GM12878 (cell line): Measurements from ENCODE around the gene EPHA2. TPM values are rescaled to one million over a fixed set of nuclear protein-coding genes. Genes with fewer than 3 reads are reported as not detected.

Source experiments
- ATAC-seq: fragments of 200-7000 bp; cut with Tn5 transposase; 3 replicates; pipeline ENCODE4 v1.9.1; 2020; ENCODE audit warnings: mild to moderate bottlenecking, moderate library complexity
- BruUV-seq: library from RNA; stranded (reverse); fragments of 400-500 nt; replicated peaks from 2 replicates; lab custom pipeline; 2021; lab: Mats Ljungman, UMichigan
- CTCF ChIA-PET: fragments of 300-600 bp; sonication (Branson Sonifier 250); formaldehyde crosslinking; extraction: SDS; loops from one replicate; lab custom pipeline; 2021; ENCODE audit warnings: inconsistent platforms; lab: Yijun Ruan, JAX
- POLR2A ChIA-PET: fragments of 350-600 bp; formaldehyde crosslinking; extraction: SDS; loops from one replicate; lab custom pipeline; 2021; ENCODE audit warnings: inconsistent platforms; lab: Charles Lee
- RAD21 ChIA-PET: fragments of 300-600 bp; sonication (Branson Sonifier 250); formaldehyde crosslinking; loops from one replicate; lab custom pipeline; 2023; ENCODE audit warnings: antibody characterized with exemption; ENCODE audit not compliant: unreplicated experiment; lab: Charles Lee
- SMC1A ChIA-PET: fragments of 300-600 bp; sonication (Branson Sonifier 250); formaldehyde crosslinking; loops from one replicate; lab custom pipeline; 2023; ENCODE audit not compliant: unreplicated experiment, uncharacterized antibody; lab: Charles Lee
- DNase-seq: peaks from one replicate; pipeline ENCODE4 v3.0.0-alpha.2; 2011; ENCODE audit warnings: low read depth, low spot score
- FAIRE-seq: peaks from 3 replicates; lab custom pipeline; 2011; peaks lifted over from hg19 to GRCh38; lab: Jason Lieb, UNC
- H2AFZ ChIP-seq: 2 replicates; pipeline ENCODE4 v1.6.0; 2011; ENCODE audit warnings: low read depth, low read length, control low read depth; ENCODE audit not compliant: control insufficient read depth
- H3K27ac ChIP-seq: 2 replicates; pipeline ENCODE4 v1.5.1; 2011; ENCODE audit warnings: control low read depth; ENCODE audit not compliant: control insufficient read depth, insufficient read depth
- H3K27me3 ChIP-seq, 2 experiments: replicated peaks in 1 of 2; 2 replicates each; pipeline versions ENCODE4 v1.6.0 to v1.6.1; 2011; ENCODE audit warnings: low read length in 1 of 2; ENCODE audit not compliant: control insufficient read depth in 2 of 2, insufficient read depth in 2 of 2
- H3K36me3 ChIP-seq, 2 experiments: 2 replicates each; pipeline ENCODE4 v1.5.1; 2011; ENCODE audit warnings: low read length in 1 of 2; ENCODE audit not compliant: control insufficient read depth in 2 of 2, insufficient read depth in 2 of 2
- H3K4me1 ChIP-seq: 2 replicates; pipeline ENCODE4 v1.6.1; 2011; ENCODE audit warnings: mild to moderate bottlenecking, low read length, moderate library complexity, mixed read lengths; ENCODE audit not compliant: control insufficient read depth, insufficient read depth
- H3K4me2 ChIP-seq: 2 replicates; pipeline ENCODE4 v1.6.0; 2011; ENCODE audit warnings: control low read depth; ENCODE audit not compliant: control insufficient read depth, insufficient read depth
- H3K4me3 ChIP-seq: fragments of 200-600 bp; sonication (generic); 2 replicates; pipeline ENCODE4 v1.5.1; 2016
- H3K79me2 ChIP-seq: 2 replicates; pipeline ENCODE4 v1.6.0; 2011; ENCODE audit warnings: low read length; ENCODE audit not compliant: control insufficient read depth, insufficient read depth
- H3K9ac ChIP-seq: 2 replicates; pipeline ENCODE4 v1.8.0; 2011; ENCODE audit warnings: low read length, control low read depth, mixed read lengths; ENCODE audit not compliant: control insufficient read depth, insufficient read depth
- H3K9me3 ChIP-seq: replicated peaks from 3 replicates; pipeline ENCODE4 v1.5.1; 2011; ENCODE audit warnings: mild to moderate bottlenecking, low read length; ENCODE audit not compliant: control insufficient read depth, insufficient read depth
- H4K20me1 ChIP-seq: 2 replicates; pipeline ENCODE4 v1.6.0; 2011; ENCODE audit not compliant: control insufficient read depth, insufficient read depth
- CTCF ChIP-seq, 3 experiments: IDR thresholded peaks in 2 of 3; conservative IDR thresholded peaks in 1 of 3; 2 replicates each; pipeline ENCODE4 v1.5.1; 2011; ENCODE audit warnings: low read depth in 3 of 3, low read length in 3 of 3, mild to moderate bottlenecking in 3 of 3, control low read depth in 2 of 3, moderate library complexity in 2 of 3, inconsistent platforms in 1 of 3, mixed read lengths in 1 of 3; ENCODE audit not compliant: control insufficient read depth in 2 of 3, insufficient read depth in 1 of 3; ENCODE audit errors: extremely low read depth in 1 of 3
- EGR1 ChIP-seq, 2 experiments: IDR thresholded peaks; 1 replicate in 1 of 2; 2 replicates in 1 of 2; pipeline ENCODE4 v1.6.1; 2011 to 2012; ENCODE audit warnings: low read depth in 2 of 2, low read length in 2 of 2, borderline replicate concordance in 1 of 2, mild to moderate bottlenecking in 1 of 2, moderate library complexity in 1 of 2
- NR2F1 ChIP-seq: fragments of 450-650 bp; conservative IDR thresholded peaks from 2 replicates; pipeline ENCODE4 v1.6.1; 2017; ENCODE audit warnings: mild to moderate bottlenecking
- RFX5 ChIP-seq: IDR thresholded peaks from 2 replicates; pipeline ENCODE4 v1.6.1; 2011; ENCODE audit warnings: low read depth, low read length, improper control_type of control experiment
- SMC3 ChIP-seq: IDR thresholded peaks from 2 replicates; pipeline ENCODE4 v1.6.1; 2011; ENCODE audit warnings: low read length, improper control_type of control experiment, borderline replicate concordance
- STAT1 ChIP-seq: fragments of 450-650 bp; conservative IDR thresholded peaks from 2 replicates; pipeline ENCODE4 v1.6.1; 2014; ENCODE audit warnings: antibody characterized with exemption, mild to moderate bottlenecking
- TARDBP ChIP-seq: IDR thresholded peaks from 2 replicates; pipeline ENCODE4 v1.6.1; 2016; ENCODE audit warnings: borderline replicate concordance
- TCF12 ChIP-seq: IDR thresholded peaks from 2 replicates; pipeline ENCODE4 v1.6.1; 2011; ENCODE audit warnings: low read depth, mild to moderate bottlenecking, low read length
- WGBS: methylation state at CpG from one replicate; pipeline ENCODE4 v1.1.6; 2016; ENCODE audit warnings: low lambda C conversion rate; ENCODE audit not compliant: insufficient replicate concordance, insufficient coverage; ENCODE audit errors: missing lambda C conversion rate; 5-methylcytosine and 5-hydroxymethylcytosine counted together
- in situ Hi-C: fragments of 300-500 bp; cut with MboI; formaldehyde crosslinking; loops from 9 replicates; pipeline ENCODE4 v1.14.3; 2018; ENCODE audit warnings: mixed read lengths
- intact Hi-C: fragments of 100-400 bp; cut with micrococcal nuclease; formaldehyde crosslinking; loops from one replicate; pipeline ENCODE4 v1.14.2; 2022; ENCODE audit not compliant: unreplicated experiment
- polyA plus RNA-seq, 11 experiments: library from polyadenylated mRNA; depleted of rRNA in 4 of 11; unstranded in 6 of 11; stranded (reverse) in 5 of 11; fragments of >200 nt; fragmentation: Nextera tagmentation in 4 of 11; fragmentation: Illumina TruSeq in 1 of 11; extraction: Ambion mirVana in 4 of 11; extraction: Trizol in 1 of 11; gene quantifications; 1 replicate in 1 of 11; 2 replicates in 10 of 11; pipeline versions ENCODE4 v1.2.1 to v1.2.3, GENCODE V29; 2011 to 2016; ENCODE audit warnings: inconsistent platforms in 2 of 11, missing spikeins in 2 of 11, low read depth in 1 of 11
- total RNA-seq, 4 experiments: library from RNA; depleted of rRNA in 3 of 4; stranded (reverse); fragments of >200 nt in 3 of 4; fragmentation: Illumina TruSeq in 1 of 4; extraction: Trizol in 1 of 4; gene quantifications; 2 replicates each; pipeline versions ENCODE4 v1.2.1 to v1.2.3, GENCODE V29; 2013 to 2021
- TF ChIP-seq, protein P1 (sequence below): fragments of 450-650 bp; IDR thresholded peaks from 2 replicates; pipeline ENCODE4 v1.6.1; 2017; ENCODE audit warnings: mild to moderate bottlenecking

The EPHA2 gene
- total and polyA plus RNA-seq, 10 of the 15 experiments (the other 5 are each of a cell fraction or from before 2014, with no cell fraction given) = 0.04 to 0.51 (median 0.23) TPM; not detected in 2

GRCh38 chr1:16143566-16144324 lies 12.1 kb downstream of the EPHA2 start:
- ChIA-PET POLR2A (no interaction called here), RAD21 (no interaction called here), SMC1A (interaction anchor here (1.2 kb wide), 1 partner anchor 25 kb away, joined by 3 read pairs; no protein-coding TSS in a partner anchor), CTCF (no interaction called here)
- peak; percentile 57 for TF ChIP-seq NR2F1
- no peak for TF ChIP-seq TCF12
- peaks cover 17% of the 10 kb centered on the region for H3K4me1 ChIP-seq
- no peak overlapping the region for H3K4me2 ChIP-seq
- H3K4me3 ChIP-seq = no peak overlapping the region
- no TSS peak for BruUV-seq
- H3K36me3 ChIP-seq = no peaks in the 10 kb centered on the region
- 54% methylated on average over 17 of the region's 18 CpGs for WGBS
- intact Hi-C loops (no loop called here), in situ Hi-C loops (no loop called here)
- no peak overlapping the region for H2AFZ ChIP-seq
- H3K27ac ChIP-seq = no peak overlapping the region
- FAIRE-seq (no peak), ATAC-seq (no peak), DNase-seq (no peak)
- H4K20me1 ChIP-seq = no peaks in the 10 kb centered on the region
- H3K9me3 ChIP-seq = no peaks in the 10 kb centered on the region
- no peaks in the 10 kb centered on the region for H3K79me2 ChIP-seq
- no peaks in the 10 kb centered on the region for H3K27me3 ChIP-seq
- no peak overlapping the region for H3K9ac ChIP-seq

- ATAC-seq (no peak), DNase-seq (no peak), FAIRE-seq (no peak)
- Histone ChIP-seq H3K9ac (no peak overlapping the region), H3K4me3 (no peak overlapping the region), H3K4me1 (peaks cover 17% of the 10 kb centered on the region), H3K27ac (no peak overlapping the region), H3K9me3 (no peaks in the 10 kb centered on the region), H3K4me2 (no peak overlapping the region), H3K36me3 (no peaks in the 10 kb centered on the region), H2AFZ (no peak overlapping the region), H3K27me3 (no peaks in the 10 kb centered on the region), H3K79me2 (no peaks in the 10 kb centered on the region), H4K20me1 (no peaks in the 10 kb centered on the region)
- RAD21 ChIA-PET = no interaction called here
- no TSS peak for BruUV-seq
- TF ChIP-seq RFX5 = no peak
- TF ChIP-seq CTCF (IDR thresholded peaks at IDR 0.05 in 2 of 3, conservative IDR thresholded peaks at IDR 0.05 in 1 of 3; ENCODE audit: control insufficient read depth in 2 of 3, extremely low read depth in 1 of 3, insufficient read depth in 1 of 3, low read depth in 3 of 3, low read length in 3 of 3) = no peak
- no peak for TF ChIP-seq EGR1 (IDR thresholded peaks at IDR 0.05; ENCODE audit: borderline replicate concordance in 1 of 2, low read depth in 2 of 2, low read length in 2 of 2)
- TF ChIP-seq TARDBP = no peak
- TF ChIP-seq, protein P1, sequence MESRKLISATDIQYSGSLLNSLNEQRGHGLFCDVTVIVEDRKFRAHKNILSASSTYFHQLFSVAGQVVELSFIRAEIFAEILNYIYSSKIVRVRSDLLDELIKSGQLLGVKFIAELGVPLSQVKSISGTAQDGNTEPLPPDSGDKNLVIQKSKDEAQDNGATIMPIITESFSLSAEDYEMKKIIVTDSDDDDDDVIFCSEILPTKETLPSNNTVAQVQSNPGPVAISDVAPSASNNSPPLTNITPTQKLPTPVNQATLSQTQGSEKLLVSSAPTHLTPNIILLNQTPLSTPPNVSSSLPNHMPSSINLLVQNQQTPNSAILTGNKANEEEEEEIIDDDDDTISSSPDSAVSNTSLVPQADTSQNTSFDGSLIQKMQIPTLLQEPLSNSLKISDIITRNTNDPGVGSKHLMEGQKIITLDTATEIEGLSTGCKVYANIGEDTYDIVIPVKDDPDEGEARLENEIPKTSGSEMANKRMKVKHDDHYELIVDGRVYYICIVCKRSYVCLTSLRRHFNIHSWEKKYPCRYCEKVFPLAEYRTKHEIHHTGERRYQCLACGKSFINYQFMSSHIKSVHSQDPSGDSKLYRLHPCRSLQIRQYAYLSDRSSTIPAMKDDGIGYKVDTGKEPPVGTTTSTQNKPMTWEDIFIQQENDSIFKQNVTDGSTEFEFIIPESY = no peak
- no peak for TF ChIP-seq SMC3
- no peak for TF ChIP-seq STAT1
- CTCF ChIA-PET = no interaction called here
- WGBS = 52% methylated on average over 7 of the region's 7 CpGs
- intact Hi-C loops = no loop called here
- in situ Hi-C loops = no loop called here
- SMC1A ChIA-PET = no interaction called here
- POLR2A ChIA-PET = no interaction called here
Observed at GRCh38 chr1:16143005-16143565, 12.8 kb downstream of the EPHA2 start.
